Skeletal muscle satellite cell (primary cell): ENCODE results near the gene CCDC187.

ENCODE experiments used
- H3K27me3 ChIP-seq: 2 replicates; pipeline ENCODE4 v1.7.0; 2013; ENCODE audit warnings: low read length; ENCODE audit not compliant: control insufficient read depth, insufficient read depth
- H3K36me3 ChIP-seq: 2 replicates; pipeline ENCODE4 v1.7.0; 2013; ENCODE audit warnings: mild to moderate bottlenecking, control low read depth, low read length; ENCODE audit not compliant: insufficient read depth
- H3K4me1 ChIP-seq: 2 replicates; pipeline ENCODE4 v1.7.0; 2013; ENCODE audit warnings: low read length; ENCODE audit not compliant: control insufficient read depth, insufficient read depth
- H3K4me2 ChIP-seq: 2 replicates; pipeline ENCODE4 v1.7.0; 2013; ENCODE audit warnings: mild to moderate bottlenecking, low read length
- H3K4me3 ChIP-seq: 2 replicates; pipeline ENCODE4 v1.7.0; 2013; ENCODE audit warnings: low read length
- H3K9ac ChIP-seq: 2 replicates; pipeline ENCODE4 v1.7.0; 2013; ENCODE audit warnings: mild to moderate bottlenecking, low read depth, low read length, moderate library complexity
- H3K9me3 ChIP-seq: replicated peaks from 2 replicates; pipeline ENCODE4 v1.7.0; 2013; ENCODE audit warnings: mild to moderate bottlenecking, control low read depth, low read length

The CCDC187 gene

DNA sequence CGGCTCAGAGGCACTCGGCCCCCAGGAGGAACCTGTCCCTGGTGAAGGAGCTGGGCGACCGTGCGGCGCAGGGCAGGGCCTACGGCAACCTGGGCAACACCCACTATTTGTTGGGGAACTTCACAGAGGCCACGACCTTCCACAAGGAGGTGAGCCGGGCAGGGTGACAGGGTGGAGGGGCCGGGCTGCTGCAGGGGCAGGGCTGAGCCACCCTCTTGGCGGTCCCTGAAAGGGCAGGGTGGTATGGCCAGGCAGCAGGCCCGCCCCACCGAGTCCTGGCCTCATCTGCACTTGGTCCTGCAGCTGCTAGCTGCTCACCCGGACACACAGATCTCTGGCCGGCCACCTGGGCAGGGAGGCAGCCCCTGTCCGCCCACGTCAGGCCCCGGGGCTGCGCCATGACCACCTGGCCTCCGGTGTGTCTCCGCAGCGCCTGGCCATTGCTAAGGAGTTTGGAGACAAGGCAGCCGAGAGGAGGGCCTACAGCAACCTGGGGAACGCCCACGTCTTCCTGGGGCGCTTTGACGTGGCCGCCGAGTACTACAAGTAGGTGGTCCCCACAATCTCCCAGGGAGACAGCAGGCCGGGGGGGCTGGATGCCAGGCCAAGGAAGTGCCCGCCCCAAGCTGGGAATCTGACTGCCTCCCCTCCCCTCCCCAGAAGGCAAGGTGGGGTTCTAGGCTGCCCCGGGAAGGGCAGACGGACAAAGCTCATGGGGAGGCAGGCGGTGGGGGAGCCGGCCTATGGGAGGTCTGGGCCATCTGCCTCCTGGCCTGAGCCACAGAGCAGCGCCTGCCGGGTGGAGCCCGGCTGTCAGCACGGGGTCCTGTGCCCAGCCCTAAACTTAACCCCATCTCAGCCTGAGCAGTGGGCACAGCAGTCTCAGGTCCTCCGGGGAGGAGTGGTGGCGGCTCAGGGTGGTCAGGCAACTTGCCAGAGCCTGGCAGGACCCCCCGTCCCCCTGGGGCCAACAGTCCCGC is 33.8 kb upstream of the CCDC187 start:
- Histone ChIP-seq H3K4me1 (peaks cover 10% of the 10 kb centered on the region), H3K9me3 (no peaks in the 10 kb centered on the region), H3K36me3 (peaks cover 60% of the 10 kb centered on the region), H3K27me3 (no peaks in the 10 kb centered on the region), H3K4me2 (no peak overlapping the region), H3K9ac (no peak overlapping the region), H3K4me3 (no peak overlapping the region)

DNA sequence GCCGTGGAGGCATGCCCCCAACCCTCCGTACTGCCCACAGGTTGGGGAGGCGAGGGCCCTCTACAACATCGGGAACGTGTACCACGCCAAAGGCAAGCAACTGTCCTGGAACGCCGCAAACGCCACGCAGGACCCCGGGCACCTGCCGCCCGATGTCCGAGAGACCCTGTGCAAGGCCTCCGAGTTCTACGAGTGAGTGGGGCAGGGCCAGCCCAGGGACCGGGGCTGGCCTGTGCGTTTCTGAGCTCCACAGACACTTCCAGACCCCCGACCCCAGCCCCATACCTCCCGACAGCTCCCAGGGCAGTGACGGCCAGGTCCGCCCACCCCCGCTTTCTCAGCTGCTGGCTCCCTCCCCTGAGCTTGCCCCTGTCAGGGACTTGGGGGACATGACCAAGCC is 33.0 kb upstream of the CCDC187 start:
- Histone ChIP-seq H3K4me3 (no peak overlapping the region), H3K9me3 (no peaks in the 10 kb centered on the region), H3K4me2 (no peak overlapping the region), H3K9ac (no peak overlapping the region), H3K27me3 (no peaks in the 10 kb centered on the region), H3K36me3 (peaks cover 65% of the 10 kb centered on the region), H3K4me1 (peaks cover 10% of the 10 kb centered on the region)

DNA sequence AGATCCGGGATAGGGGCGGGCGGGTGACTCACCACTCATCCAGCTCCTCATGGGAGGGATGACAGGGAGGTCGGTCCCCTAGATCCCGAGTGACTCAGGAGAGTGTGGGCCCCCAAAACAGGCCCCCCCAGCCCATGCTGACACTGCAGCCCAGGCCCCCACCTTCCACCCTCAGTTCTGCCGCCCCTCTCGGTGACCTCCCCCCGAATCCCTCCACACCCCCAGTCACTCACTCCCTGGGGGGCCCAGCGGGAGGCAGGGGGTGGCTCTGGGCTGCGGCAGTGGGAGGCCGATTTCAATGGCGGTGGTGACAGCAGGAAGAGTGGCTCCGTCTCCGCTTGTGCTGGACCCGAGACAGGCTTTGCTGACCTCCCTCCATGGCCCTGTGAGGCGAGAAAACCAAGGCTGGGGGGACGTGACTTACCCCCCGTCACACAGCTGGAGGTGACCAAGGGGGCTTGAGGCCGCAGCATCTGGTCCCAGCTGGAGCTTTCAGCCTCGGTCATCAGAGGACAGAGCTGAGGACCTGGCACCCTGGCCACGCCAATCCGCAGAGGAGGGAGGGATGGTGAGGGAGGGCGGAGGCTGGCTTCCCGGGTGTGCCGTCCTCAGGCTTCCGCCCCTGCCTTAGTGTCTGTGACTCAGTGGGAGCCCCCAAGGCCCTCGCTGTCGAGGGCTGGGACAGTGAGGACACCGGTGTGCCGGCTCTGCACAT is 32.4 kb upstream of the CCDC187 start:
- H3K36me3 ChIP-seq = peaks cover 62% of the 10 kb centered on the region
- H3K9ac ChIP-seq = no peak overlapping the region
- H3K4me1 ChIP-seq = peaks cover 10% of the 10 kb centered on the region
- no peak overlapping the region for H3K4me3 ChIP-seq
- no peak overlapping the region for H3K4me2 ChIP-seq
- no peaks in the 10 kb centered on the region for H3K9me3 ChIP-seq
- H3K27me3 ChIP-seq = no peaks in the 10 kb centered on the region

DNA sequence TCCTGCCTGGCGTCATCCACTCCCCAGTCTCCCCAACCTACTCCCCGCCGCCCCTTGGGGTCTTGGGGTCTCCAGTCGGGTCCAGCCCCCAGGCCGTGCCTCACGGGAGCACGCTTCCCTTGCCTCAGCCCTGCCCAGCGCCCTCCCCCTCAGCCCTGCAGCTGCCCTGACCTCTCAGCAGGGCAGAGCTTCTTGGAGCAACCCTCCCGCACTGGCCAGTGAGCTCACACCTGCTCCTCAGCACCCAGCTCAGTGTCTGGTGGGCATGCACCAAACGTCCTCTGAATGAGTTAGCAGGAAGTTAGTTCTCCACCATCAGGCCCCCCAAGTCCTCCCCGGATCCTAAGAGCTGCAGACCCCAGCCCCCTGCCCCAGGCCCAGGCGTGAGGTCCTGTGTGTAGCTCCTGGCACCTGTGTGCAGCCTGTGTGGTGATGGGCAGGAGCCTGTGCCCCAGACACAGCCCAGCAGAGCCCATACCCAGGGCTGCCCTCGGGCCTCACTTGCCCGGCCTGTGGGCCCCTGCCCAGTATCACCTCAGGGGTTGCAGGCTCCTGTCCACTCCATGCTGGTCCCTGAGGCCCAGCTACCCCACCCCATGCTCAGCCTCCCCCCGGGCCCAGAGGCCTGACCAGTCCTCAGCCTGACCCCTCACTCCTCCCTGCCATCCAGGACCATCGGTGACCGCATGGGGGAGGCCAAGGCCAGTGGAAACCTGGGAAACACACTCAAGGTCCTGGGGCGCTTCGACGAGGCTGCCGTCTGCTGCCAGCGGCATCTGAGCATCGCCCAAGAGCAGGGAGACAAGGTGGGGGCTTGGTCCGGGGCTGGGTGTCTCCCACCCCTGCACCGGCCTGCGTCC is 31.6 kb upstream of the CCDC187 start:
- H3K9ac ChIP-seq = no peak overlapping the region
- no peaks in the 10 kb centered on the region for H3K9me3 ChIP-seq
- no peaks in the 10 kb centered on the region for H3K27me3 ChIP-seq
- H3K4me1 ChIP-seq = peaks cover 10% of the 10 kb centered on the region
- no peak overlapping the region for H3K4me3 ChIP-seq
- H3K36me3 ChIP-seq = peaks cover 58% of the 10 kb centered on the region
- no peak overlapping the region for H3K4me2 ChIP-seq

DNA sequence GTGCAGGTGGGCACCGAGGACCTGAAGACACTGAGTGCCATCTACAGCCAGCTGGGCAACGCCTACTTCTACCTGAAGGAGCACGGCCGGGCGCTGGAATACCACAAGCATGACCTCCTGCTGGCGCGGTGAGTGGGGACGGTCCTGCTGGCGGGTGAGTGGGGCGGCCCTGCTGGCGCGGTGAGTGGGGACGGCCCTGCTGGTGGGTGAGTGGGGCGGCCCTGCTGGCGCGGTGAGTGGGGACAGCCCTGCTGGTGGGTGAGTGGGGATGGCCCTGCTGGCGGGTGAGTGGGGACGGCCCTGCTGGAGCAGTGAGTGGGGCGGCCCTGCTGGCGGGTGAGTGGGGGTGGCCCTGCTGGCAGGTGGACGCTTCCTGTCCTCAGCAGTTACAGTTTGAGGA is 30.6 kb upstream of the CCDC187 start:
- Histone ChIP-seq H3K9me3 (no peaks in the 10 kb centered on the region), H3K9ac (no peak overlapping the region), H3K4me1 (peaks cover 11% of the 10 kb centered on the region), H3K27me3 (no peaks in the 10 kb centered on the region), H3K36me3 (peaks cover 50% of the 10 kb centered on the region), H3K4me2 (no peak overlapping the region), H3K4me3 (no peak overlapping the region)

DNA sequence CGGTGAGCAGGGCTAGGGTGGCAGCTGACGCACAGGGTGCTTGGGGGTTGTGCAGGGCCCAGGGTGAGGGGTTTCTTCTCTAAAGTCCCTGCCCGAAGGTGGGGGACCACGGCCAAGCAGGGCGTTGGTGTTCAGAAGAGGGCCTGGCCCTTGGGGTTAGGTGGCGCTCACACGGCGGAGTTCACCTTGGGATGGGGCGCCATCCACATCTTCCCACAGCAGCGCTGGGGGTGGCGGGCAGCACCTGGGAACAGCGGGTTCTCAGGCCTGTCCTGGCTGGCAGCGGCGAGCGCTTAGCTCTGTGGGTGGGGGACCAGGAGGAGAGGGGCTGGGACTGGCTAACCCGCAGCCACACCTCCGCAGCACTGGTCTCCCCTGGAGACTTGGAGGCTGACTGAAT is 29.6 kb upstream of the CCDC187 start:
- peaks cover 47% of the 10 kb centered on the region for H3K36me3 ChIP-seq
- no peak overlapping the region for H3K9ac ChIP-seq
- H3K9me3 ChIP-seq = no peaks in the 10 kb centered on the region
- H3K4me2 ChIP-seq = no peak overlapping the region
- H3K4me1 ChIP-seq = peaks cover 19% of the 10 kb centered on the region
- no peak overlapping the region for H3K4me3 ChIP-seq
- H3K27me3 ChIP-seq = no peaks in the 10 kb centered on the region

DNA sequence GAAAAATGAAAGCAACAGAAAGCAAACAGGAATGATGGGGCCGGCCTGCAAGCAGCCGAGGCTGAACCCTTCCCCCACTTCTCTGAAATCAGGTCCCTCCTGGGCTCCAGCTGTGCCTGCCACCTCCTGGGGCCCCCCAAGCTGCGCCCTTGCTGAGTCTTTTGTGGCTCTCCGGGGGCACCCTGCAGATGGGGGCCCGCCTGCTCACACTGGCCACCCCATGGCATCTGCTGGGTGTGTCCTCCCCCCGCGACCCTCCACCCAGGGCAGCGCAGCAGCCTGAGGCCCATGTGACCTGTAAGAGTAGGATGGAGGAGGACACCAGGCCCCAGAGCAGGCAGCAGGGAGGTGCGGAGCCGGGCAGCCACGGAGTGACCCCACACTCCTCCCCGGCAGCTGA is 29.2 kb upstream of the CCDC187 start:
- Histone ChIP-seq H3K4me2 (no peak overlapping the region), H3K36me3 (peaks cover 44% of the 10 kb centered on the region), H3K4me1 (peaks cover 19% of the 10 kb centered on the region), H3K9me3 (no peaks in the 10 kb centered on the region), H3K4me3 (no peak overlapping the region), H3K27me3 (no peaks in the 10 kb centered on the region), H3K9ac (no peak overlapping the region)

DNA sequence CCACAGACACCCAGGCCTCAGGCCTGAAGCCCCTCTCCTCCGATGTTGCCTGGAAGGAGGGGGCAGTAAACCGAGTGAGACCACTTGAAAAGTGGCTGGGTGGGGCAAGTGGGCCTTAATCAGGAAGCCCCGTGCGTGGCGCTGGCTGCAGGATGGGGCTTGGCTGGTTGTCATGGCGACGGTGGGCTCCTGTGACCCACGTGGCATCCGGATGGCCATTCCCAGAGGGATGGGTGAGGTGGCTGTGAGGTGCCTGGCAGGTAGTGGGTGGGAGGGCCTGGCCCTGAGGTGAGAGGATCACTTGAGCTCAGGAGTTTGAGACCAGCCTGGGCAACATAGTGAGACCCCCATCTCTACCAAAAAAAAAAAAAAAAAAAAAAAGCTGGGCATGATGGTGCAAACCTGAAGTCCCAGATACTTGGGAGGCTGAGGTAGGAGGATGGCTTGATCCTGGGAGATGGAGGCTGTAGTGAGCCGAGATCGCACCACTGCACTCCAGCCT is 28.6 kb upstream of the CCDC187 start:
- Histone ChIP-seq H3K4me3 (no peak overlapping the region), H3K4me1 (peaks cover 19% of the 10 kb centered on the region), H3K9ac (no peak overlapping the region), H3K4me2 (no peak overlapping the region), H3K36me3 (peaks cover 40% of the 10 kb centered on the region), H3K27me3 (no peaks in the 10 kb centered on the region), H3K9me3 (no peaks in the 10 kb centered on the region)

DNA sequence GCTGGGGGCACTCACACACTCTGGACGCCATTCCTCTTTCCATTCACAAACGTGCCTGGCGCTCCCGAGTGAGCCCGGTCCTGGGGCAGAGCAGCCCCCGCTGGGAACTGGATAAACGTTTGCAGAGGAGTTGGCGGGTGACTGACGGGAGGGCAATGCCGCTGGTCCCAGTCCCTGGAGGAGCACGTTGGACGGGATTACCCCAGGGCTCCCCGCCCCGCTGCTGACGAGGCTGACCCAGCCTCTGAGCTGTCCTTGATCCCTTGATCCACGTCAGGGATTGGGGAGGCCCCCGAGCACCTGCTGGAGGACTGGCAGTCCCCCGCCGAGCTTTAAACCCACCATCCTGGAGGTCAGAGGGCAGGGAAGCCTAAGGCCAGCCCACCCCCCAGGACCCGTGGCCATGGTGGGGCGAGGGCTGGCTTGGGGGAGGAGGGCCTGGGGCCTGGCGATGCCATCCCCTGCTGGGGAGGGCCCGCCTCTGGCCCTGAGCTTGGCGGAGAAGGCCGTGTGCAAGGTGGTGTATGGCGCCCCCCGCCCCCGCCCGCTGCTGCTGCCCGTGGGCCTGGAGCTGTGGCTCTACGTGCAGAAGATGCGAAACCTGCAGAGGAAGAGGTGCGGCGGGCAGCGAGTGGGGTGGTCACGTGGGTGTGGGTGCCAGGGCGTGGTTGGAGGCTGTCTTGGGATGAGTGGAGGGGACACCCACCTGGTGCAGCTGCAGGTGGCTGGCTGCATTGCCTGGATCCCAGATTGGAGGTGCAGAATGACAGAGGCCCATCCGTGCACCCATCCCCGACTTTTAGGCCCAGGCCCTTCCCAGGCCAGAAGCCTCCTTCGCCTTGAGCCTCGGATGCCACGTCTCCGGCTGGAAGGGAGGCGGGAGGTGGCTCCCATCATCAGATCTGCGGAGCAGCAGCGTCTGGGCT is 27.9 kb upstream of the CCDC187 start:
- no peak overlapping the region for H3K4me2 ChIP-seq
- no peak overlapping the region for H3K4me3 ChIP-seq
- no peaks in the 10 kb centered on the region for H3K27me3 ChIP-seq
- no peaks in the 10 kb centered on the region for H3K9me3 ChIP-seq
- H3K9ac ChIP-seq = no peak overlapping the region
- peaks cover 22% of the 10 kb centered on the region for H3K4me1 ChIP-seq
- peaks cover 33% of the 10 kb centered on the region for H3K36me3 ChIP-seq

DNA sequence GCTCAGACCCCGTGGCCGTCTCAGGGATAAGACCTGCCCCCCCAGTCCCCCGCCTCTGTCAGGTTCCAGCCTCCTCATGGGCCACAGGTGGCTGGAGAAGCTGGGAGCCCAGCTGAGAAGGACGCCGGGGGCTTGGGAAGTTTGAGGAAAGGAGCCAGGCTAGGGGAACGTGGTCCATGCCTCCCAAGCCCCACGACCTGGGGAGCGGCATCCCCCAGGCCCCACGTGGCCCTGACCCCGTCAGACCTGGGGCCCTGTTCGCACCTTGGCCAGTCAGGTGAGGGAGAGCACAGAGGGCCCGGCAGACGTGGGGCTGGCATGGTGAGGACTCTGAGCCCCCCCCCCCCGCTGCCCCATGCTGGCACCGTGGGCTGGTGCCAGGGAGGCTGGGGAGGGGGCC is 27.1 kb upstream of the CCDC187 start:
- Histone ChIP-seq H3K4me2 (no peak overlapping the region), H3K27me3 (no peaks in the 10 kb centered on the region), H3K36me3 (peaks cover 27% of the 10 kb centered on the region), H3K9me3 (no peaks in the 10 kb centered on the region), H3K4me1 (peaks cover 25% of the 10 kb centered on the region), H3K9ac (no peak overlapping the region), H3K4me3 (no peak overlapping the region)
